WTC11 (cell line): ENCODE measurements around the gene COX19. TPM values are rescaled to one million over a fixed set of nuclear protein-coding genes. Genes with fewer than 3 reads are reported as not detected.

ENCODE experiments used
- ATAC-seq: fragments of 200-7000 bp; cut with Tn5 transposase; 2 replicates; pipeline ENCODE4 v1.10.0; 2021; ENCODE audit warnings: mild to moderate bottlenecking, moderate library complexity
- CTCF ChIA-PET: fragments of 300-600 bp; sonication (Branson Sonifier 250); formaldehyde crosslinking; loops from one replicate; lab custom pipeline; 2021; ENCODE audit warnings: antibody characterized with exemption; lab: Charles Lee
- POLR2A ChIA-PET: fragments of 350-600 bp; sonication (Branson Sonifier 250); formaldehyde crosslinking; loops from one replicate; lab custom pipeline; 2021; ENCODE audit warnings: antibody characterized with exemption; lab: Charles Lee
- DNase-seq: peaks from one replicate; pipeline ENCODE4 v3.0.0; 2021; ENCODE audit warnings: low spot score
- H3K27ac Mint-ChIP-seq: 2 replicates; pipeline ENCODE4 v1.8.0; 2021; ENCODE audit warnings: mixed read lengths
- H3K27me3 Mint-ChIP-seq: 2 replicates; pipeline ENCODE4 v1.8.0; 2021; ENCODE audit warnings: low read depth, mild to moderate bottlenecking, moderate library complexity, mixed read lengths
- H3K36me3 Mint-ChIP-seq: 2 replicates; pipeline ENCODE4 v1.8.0; 2021; ENCODE audit warnings: mixed read lengths
- H3K4me1 Mint-ChIP-seq: 2 replicates; pipeline ENCODE4 v1.8.0; 2022; ENCODE audit warnings: mixed read lengths
- H3K4me3 Mint-ChIP-seq: 2 replicates; pipeline ENCODE4 v1.8.0; 2021; ENCODE audit warnings: mild to moderate bottlenecking, moderate library complexity, mixed read lengths
- H3K9me3 Mint-ChIP-seq: 2 replicates; pipeline ENCODE4 v1.8.0; 2021; ENCODE audit warnings: mixed read lengths
- AFF4 ChIP-seq: sonication (generic); formaldehyde crosslinking; IDR thresholded peaks from 2 replicates; pipeline ENCODE4 v1.8.1; 2023; ENCODE audit warnings: mild to moderate bottlenecking, missing genetic modification reagents, borderline replicate concordance
- CREB1 ChIP-seq: sonication (generic); formaldehyde crosslinking; IDR thresholded peaks from 2 replicates; pipeline ENCODE4 v1.8.0; 2023; ENCODE audit warnings: mild to moderate bottlenecking, missing genetic modification reagents
- CTCF ChIP-seq: fragments of 200-600 bp; IDR thresholded peaks from 2 replicates; pipeline ENCODE4 v1.8.0; 2022; ENCODE audit warnings: antibody characterized with exemption
- E2F1 ChIP-seq: sonication (generic); formaldehyde crosslinking; IDR thresholded peaks from 2 replicates; pipeline ENCODE4 v1.8.0; 2022; ENCODE audit warnings: mild to moderate bottlenecking, missing genetic modification reagents
- GRHL2 ChIP-seq: fragments of 250-450 bp; sonication (Bioruptor Pico); IDR thresholded peaks from 2 replicates; pipeline ENCODE4 v1.8.0; 2022; ENCODE audit warnings: mild to moderate bottlenecking, moderate library complexity; ENCODE audit not compliant: insufficient replicate concordance, severe bottlenecking
- GTF2I ChIP-seq: fragments of 250-450 bp; sonication (Bioruptor Pico); conservative IDR thresholded peaks from 2 replicates; pipeline ENCODE4 v1.4.0; 2021; ENCODE audit warnings: mild to moderate bottlenecking
- JUN ChIP-seq: sonication (generic); formaldehyde crosslinking; IDR thresholded peaks from 2 replicates; pipeline ENCODE4 v1.8.0; 2023; ENCODE audit warnings: mild to moderate bottlenecking, missing genetic modification reagents
- PRDM15 ChIP-seq: sonication (generic); formaldehyde crosslinking; IDR thresholded peaks from 2 replicates; pipeline ENCODE4 v1.8.0; 2022; ENCODE audit warnings: missing genetic modification reagents
- RORB ChIP-seq: fragments of 250-450 bp; sonication (Bioruptor Pico); IDR thresholded peaks from 2 replicates; pipeline ENCODE4 v1.9.0; 2021; ENCODE audit warnings: mild to moderate bottlenecking
- SMAD3 ChIP-seq: sonication (generic); formaldehyde crosslinking; IDR thresholded peaks from 2 replicates; pipeline ENCODE4 v1.8.0; 2022; ENCODE audit warnings: missing genetic modification reagents, mild to moderate bottlenecking, borderline replicate concordance
- TCF7 ChIP-seq: sonication (generic); formaldehyde crosslinking; IDR thresholded peaks from 2 replicates; pipeline ENCODE4 v1.8.0; 2022; ENCODE audit warnings: mild to moderate bottlenecking, low read depth, missing genetic modification reagents, moderate library complexity
- TEAD1 ChIP-seq: sonication (generic); formaldehyde crosslinking; IDR thresholded peaks from 2 replicates; pipeline ENCODE4 v1.8.0; 2022; ENCODE audit warnings: mild to moderate bottlenecking, missing genetic modification reagents
- USF1 ChIP-seq: sonication (generic); formaldehyde crosslinking; IDR thresholded peaks from 2 replicates; pipeline ENCODE4 v1.8.0; 2022; ENCODE audit warnings: mild to moderate bottlenecking, missing genetic modification reagents
- ZNF396 ChIP-seq: fragments of 250-450 bp; sonication (Bioruptor Pico); IDR thresholded peaks from 2 replicates; pipeline ENCODE4 v1.8.0; 2021; ENCODE audit warnings: mild to moderate bottlenecking, moderate library complexity, borderline replicate concordance
- ZNF532 ChIP-seq: fragments of 250-450 bp; sonication (Bioruptor Pico); IDR thresholded peaks from 2 replicates; pipeline ENCODE4 v1.9.0; 2021; ENCODE audit warnings: mild to moderate bottlenecking, borderline replicate concordance
- ZSCAN18 ChIP-seq: fragments of 250-450 bp; sonication (Bioruptor Pico); IDR thresholded peaks from 2 replicates; pipeline ENCODE4 v2.1.2; 2022; ENCODE audit warnings: mild to moderate bottlenecking, moderate library complexity
- total RNA-seq: library from RNA; stranded (reverse); gene quantifications from 3 replicates; pipeline ENCODE4 v1.2.3, GENCODE V29; 2021

Gene COX19
- total RNA-seq, 1 experiment from 2014 or later = 13.2 TPM

- TF ChIP-seq RORB = no peak
- no peak for TF ChIP-seq USF1 (CRISPR knock-in tag)
- TF ChIP-seq SMAD3 = no peak
- TF ChIP-seq GRHL2 (CRISPR knock-in tag) = no peak
- TF ChIP-seq ZNF532 = no peak
- no peak for TF ChIP-seq E2F1 (CRISPR knock-in tag)
- TF ChIP-seq CREB1 (CRISPR knock-in tag) = no peak
- TF ChIP-seq GTF2I (CRISPR knock-in tag) = no peak
- TF ChIP-seq CTCF = no peak
- TF ChIP-seq ZNF396 = no peak
- TF ChIP-seq TEAD1 = no peak
- no peak for TF ChIP-seq ZSCAN18
- TF ChIP-seq PRDM15 (CRISPR knock-in tag) = no peak
- no peak for TF ChIP-seq AFF4 (CRISPR knock-in tag)
- no peak for TF ChIP-seq JUN (CRISPR knock-in tag)
- TF ChIP-seq TCF7 (CRISPR knock-in tag) = no peak
- H3K36me3 Mint-ChIP-seq = peaks cover 43% of the 10 kb centered on the region
- ATAC-seq = no peak
- H3K4me1 Mint-ChIP-seq = peaks cover 3% of the 10 kb centered on the region; the same call in 1 of the 2 replicates
- no peak overlapping the region for H3K4me3 Mint-ChIP-seq
- no peak overlapping the region for H3K27ac Mint-ChIP-seq
- ChIA-PET CTCF (no interaction called here), POLR2A (interaction anchor here (0.7 kb wide), 1 partner anchor 509 kb away, joined by 4 read pairs; no protein-coding TSS in a partner anchor)
- DNase-seq = no peak
- H3K27me3 Mint-ChIP-seq = no peaks in the 10 kb centered on the region
- H3K9me3 Mint-ChIP-seq = no peaks in the 10 kb centered on the region
Measured at GRCh38 chr7:970744-971143, 4.6 kb downstream of the COX19 start.
